Panc1 (cell line): ENCODE data around the gene PSMG1. TPM values are rescaled to one million over a fixed set of nuclear protein-coding genes. Genes with fewer than 3 reads are reported as not detected.

ENCODE experiments used
- ATAC-seq: fragments of 200-7000 bp; cut with Tn5 transposase; 2 replicates; pipeline ENCODE4 v1.9.1; 2020; ENCODE audit warnings: mild to moderate bottlenecking, moderate library complexity
- Bru-seq: library from RNA; stranded (reverse); fragments of 400-500 nt; gene quantifications from one replicate; lab custom pipeline; 2021; lab: Mats Ljungman, UMichigan
- BruChase-seq, 2 experiments: library from RNA; stranded (reverse); fragments of 400-500 nt; gene quantifications; one replicate each; lab custom pipeline; 2021; lab: Mats Ljungman, UMichigan
- BruUV-seq: library from RNA; stranded (reverse); fragments of 400-500 nt; replicated peaks from 2 replicates; lab custom pipeline; 2021; lab: Mats Ljungman, UMichigan
- CTCF ChIA-PET: fragments of 300-600 bp; sonication (Branson Sonifier 250); formaldehyde crosslinking; loops from one replicate; lab custom pipeline; 2022; ENCODE audit warnings: antibody characterized with exemption; lab: Charles Lee
- POLR2A ChIA-PET: fragments of 300-600 bp; sonication (Branson Sonifier 250); formaldehyde crosslinking; loops from one replicate; lab custom pipeline; 2022; ENCODE audit warnings: antibody characterized with exemption; lab: Charles Lee
- DNase-seq: peaks from one replicate; pipeline ENCODE4 v3.0.0-alpha.2; 2010; ENCODE audit warnings: low read depth, low spot score
- H3K27ac ChIP-seq: 2 replicates; pipeline ENCODE4 v1.5.1; 2011; ENCODE audit warnings: mild to moderate bottlenecking, low read length, inconsistent platforms
- H3K27me3 ChIP-seq: fragments of 200-500 bp; sonication (Bioruptor generic); 2 replicates; pipeline ENCODE4 v1.6.0; 2014; ENCODE audit warnings: low read length, inconsistent platforms; ENCODE audit not compliant: control insufficient read depth, insufficient read depth
- H3K36me3 ChIP-seq: fragments of 200-500 bp; sonication (Bioruptor generic); 2 replicates; pipeline ENCODE4 v1.5.1; 2014; ENCODE audit warnings: inconsistent platforms, mild to moderate bottlenecking, low read length, moderate library complexity; ENCODE audit not compliant: control insufficient read depth, insufficient read depth
- H3K4me1 ChIP-seq: 2 replicates; pipeline ENCODE4 v1.5.1; 2011; ENCODE audit warnings: inconsistent platforms, mild to moderate bottlenecking, low read length, moderate library complexity; ENCODE audit not compliant: control insufficient read depth, insufficient read depth
- H3K4me3 ChIP-seq, 2 experiments: 2 replicates each; pipeline ENCODE4 v1.5.1; 2011 to 2012; ENCODE audit warnings: low read depth in 2 of 2, low read length in 2 of 2, mild to moderate bottlenecking in 2 of 2, inconsistent platforms in 1 of 2, moderate library complexity in 1 of 2
- H3K9me3 ChIP-seq: fragments of 200-500 bp; sonication (Bioruptor generic); 2 replicates; pipeline ENCODE4 v1.5.1; 2014; ENCODE audit warnings: low read depth, mild to moderate bottlenecking, inconsistent platforms, low read length, moderate library complexity; ENCODE audit not compliant: control insufficient read depth, insufficient read depth
- CTCF ChIP-seq: fragments of 450-650 bp; IDR thresholded peaks from 2 replicates; pipeline ENCODE4 v1.5.1; 2017; ENCODE audit warnings: mild to moderate bottlenecking
- POLR2AphosphoS5 ChIP-seq: IDR thresholded peaks from 2 replicates; pipeline ENCODE4 v1.6.1; 2012; ENCODE audit warnings: mild to moderate bottlenecking, low read depth, low read length, moderate library complexity
- REST ChIP-seq, 2 experiments: IDR thresholded peaks; 2 replicates each; pipeline ENCODE4 v1.6.1; 2011 to 2012; ENCODE audit warnings: low read depth in 2 of 2, control low read depth in 1 of 2, low read length in 1 of 2, mild to moderate bottlenecking in 1 of 2, moderate library complexity in 1 of 2; ENCODE audit not compliant: insufficient read depth in 1 of 2
- SIN3A ChIP-seq: IDR thresholded peaks from 2 replicates; pipeline ENCODE4 v1.6.1; 2012; ENCODE audit warnings: low read depth, mild to moderate bottlenecking, low read length, moderate library complexity, borderline replicate concordance; ENCODE audit not compliant: insufficient read depth
- TCF7L2 ChIP-seq: IDR thresholded peaks from 2 replicates; pipeline ENCODE4 v1.6.1; 2011; ENCODE audit warnings: mild to moderate bottlenecking, low read depth, low read length, inconsistent platforms
- in situ Hi-C: cut with HindIII; loops from 2 replicates; pipeline ENCODE4 v1.10.0; 2016; ENCODE audit warnings: low sequenced_read_pairs, low pct_unique_long_range_greater_than_20kb
- intact Hi-C: fragments of 100-400 bp; cut with micrococcal nuclease; formaldehyde crosslinking; loops from one replicate; pipeline ENCODE4 v1.10.0; 2022; ENCODE audit not compliant: unreplicated experiment
- long read RNA-seq: library from polyadenylated mRNA; unstranded; transcript quantifications from one replicate; pipeline ENCODE4 v2.0.0, GENCODE V29; 2021; ENCODE audit not compliant: unreplicated experiment
- polyA plus RNA-seq: library from polyadenylated mRNA; unstranded; fragments of >200 nt; gene quantifications from one replicate; pipeline ENCODE4 v1.2.1, GENCODE V29; 2012; ENCODE audit warnings: missing spikeins; ENCODE audit not compliant: insufficient read length
- total RNA-seq: library from RNA; stranded (reverse); gene quantifications from one replicate; pipeline ENCODE4 v1.2.1, GENCODE V29; 2021; ENCODE audit not compliant: unreplicated experiment

Gene PSMG1
- total RNA-seq (70.0 TPM), Bru-seq, nascent RNA (percentile 91 among the genes with signal in this experiment), BruChase-seq, experiment 1, labeled RNA remaining after a 2-hour chase (percentile 88 among the genes with signal in this experiment), BruChase-seq, experiment 2, labeled RNA remaining after a 6-hour chase (percentile 92 among the genes with signal in this experiment)
- polyA plus RNA-seq: 50.9 TPM
- long read RNA-seq, transcript PSMG1-201 (7 exons, 2,154 nt): major isoform, 45 of 52 reads
- long read RNA-seq, partial matches to known transcripts: 3 of 52 reads
- long read RNA-seq, other reads (novel, unspliced or antisense): 3 of 52 reads

- peak within 1 kb of the TSS; percentile 88 for H3K27ac ChIP-seq
- BruUV-seq: no TSS peak
- H3K27me3 ChIP-seq: no peaks in the 10 kb centered on the region
- ChIA-PET CTCF (interaction anchor here (0.6 to 0.7 kb wide), 2 partner anchors 204 to 640 kb away, joined by 3 to 5 read pairs; no protein-coding TSS in a partner anchor), POLR2A (interaction anchor here (0.6 kb wide), 1 partner anchor 164 kb away, joined by 5 read pairs; no protein-coding TSS in a partner anchor)
- H3K36me3 ChIP-seq: peaks cover 7% of the 10 kb centered on the region
- ATAC-seq (peak; percentile 97), DNase-seq (peak; percentile 50)
- TF ChIP-seq SIN3A (peak; percentile 74; the same call in 1 of the 2 replicates), REST (IDR thresholded peaks at IDR 0.05; ENCODE audit: insufficient read depth in 1 of 2, low read depth in 2 of 2, low read length in 1 of 2) (no peak), TCF7L2 (no peak), CTCF (no peak), POLR2AphosphoS5 (peak; percentile 69)
- H3K9me3 ChIP-seq: no peaks in the 10 kb centered on the region
- intact Hi-C loops: no loop called here
- H3K4me3 ChIP-seq: peak within 1 kb of the TSS; percentile 89 to 90
- peaks cover 9% of the 10 kb centered on the region; the same call in 1 of the 2 replicates for H3K4me1 ChIP-seq
- in situ Hi-C loops: no loop called here
Observed at GRCh38 chr21:39183272-39184049, at the start of gene PSMG1. Gene PSMG1, minus strand, starts transcription at chr21:39183451. Its CDS starts 66 bp downstream, at chr21:39183385.

- intact Hi-C loops: no loop called here
- Histone ChIP-seq H3K4me3 (no peak overlapping the region), H3K27ac (no peak overlapping the region), H3K4me1 (no peaks in the 10 kb centered on the region), H3K9me3 (no peaks in the 10 kb centered on the region), H3K27me3 (no peaks in the 10 kb centered on the region), H3K36me3 (peaks cover 7% of the 10 kb centered on the region; the same call in 1 of the 2 replicates)
- in situ Hi-C loops: no loop called here
- ChIA-PET CTCF (no interaction called here), POLR2A (no interaction called here)
- ATAC-seq (no peak), DNase-seq (no peak)
- no TSS peak for BruUV-seq
- TF ChIP-seq REST (IDR thresholded peaks at IDR 0.05; ENCODE audit: insufficient read depth in 1 of 2, low read depth in 2 of 2, low read length in 1 of 2) (no peak), TCF7L2 (no peak), SIN3A (no peak), POLR2AphosphoS5 (no peak)
Observed at GRCh38 chr21:39232861-39233291, 49.6 kb upstream of the PSMG1 start.
